Endothelial cell (in vitro differentiated cells): Measurements from ENCODE around the gene PRSS23. TPM values are rescaled to one million over a fixed set of nuclear protein-coding genes. Genes with fewer than 3 reads are reported as not detected.

Experiments used
- DNase-seq: peaks from one replicate; pipeline ENCODE4 v3.0.0; 2021; ENCODE audit warnings: low spot score
- H3K27ac Mint-ChIP-seq: one replicate; pipeline ENCODE4 v1.8.0; 2021; ENCODE audit warnings: mixed read lengths, inconsistent platforms; ENCODE audit not compliant: unreplicated experiment
- H3K27me3 Mint-ChIP-seq: one replicate; pipeline ENCODE4 v1.8.0; 2021; ENCODE audit warnings: mild to moderate bottlenecking, moderate library complexity, mixed read lengths, inconsistent platforms; ENCODE audit not compliant: unreplicated experiment
- H3K36me3 Mint-ChIP-seq: one replicate; pipeline ENCODE4 v1.8.0; 2021; ENCODE audit warnings: mild to moderate bottlenecking, low read depth, mixed read lengths, inconsistent platforms; ENCODE audit not compliant: unreplicated experiment
- H3K4me1 Mint-ChIP-seq: one replicate; pipeline ENCODE4 v1.8.0; 2021; ENCODE audit warnings: mild to moderate bottlenecking, mixed read lengths, inconsistent platforms; ENCODE audit not compliant: unreplicated experiment
- H3K4me3 Mint-ChIP-seq: one replicate; pipeline ENCODE4 v1.8.0; 2021; ENCODE audit warnings: mild to moderate bottlenecking, mixed read lengths, inconsistent platforms; ENCODE audit not compliant: unreplicated experiment
- H3K9me3 Mint-ChIP-seq: one replicate; pipeline ENCODE4 v1.8.0; 2021; ENCODE audit warnings: mixed read lengths, inconsistent platforms; ENCODE audit not compliant: unreplicated experiment
- total RNA-seq: library from RNA; stranded (reverse); fragmentation: NEBNext Ultra II Directional; extraction: Animal tissue kit (Norgen Biotek cat#: 25700); gene quantifications from one replicate; pipeline ENCODE4 v1.2.1, GENCODE V29; 2021; ENCODE audit not compliant: unreplicated experiment
- TF ChIP-seq, protein P1 (sequence below): fragments of 200-600 bp; sonication (generic); IDR thresholded peaks from one replicate; pipeline ENCODE4 v1.5.0; 2021; ENCODE audit warnings: antibody characterized with exemption; ENCODE audit not compliant: unreplicated experiment

Gene PRSS23
- total RNA-seq, 1 donor from 2014 or later: 4.8 TPM

DNA sequence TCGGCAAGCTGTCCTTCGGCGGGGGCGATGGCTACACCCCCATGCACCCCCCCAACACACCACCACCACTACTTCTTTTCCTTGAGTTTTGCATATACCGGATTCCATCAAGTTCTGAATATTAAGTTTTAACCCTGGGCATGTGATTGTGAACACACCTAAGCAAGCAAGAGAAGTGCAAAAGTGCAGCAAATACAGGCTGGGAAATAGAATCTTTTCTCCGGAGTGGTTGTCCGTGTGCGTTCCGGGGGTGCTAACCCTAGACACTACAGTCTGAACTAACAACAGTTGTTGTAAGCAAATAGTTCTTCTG is 574 bp downstream of the PRSS23 start:
- Mint-ChIP-seq H3K36me3 (no peaks in the 10 kb centered on the region), H3K4me1 (peaks cover 18% of the 10 kb centered on the region), H3K9me3 (peaks cover 4% of the 10 kb centered on the region), H3K27ac (no peak overlapping the region), H3K4me3 (peak overlapping the region; percentile 87), H3K27me3 (peaks cover 5% of the 10 kb centered on the region)
- no peak for DNase-seq
- TF ChIP-seq, protein P1, sequence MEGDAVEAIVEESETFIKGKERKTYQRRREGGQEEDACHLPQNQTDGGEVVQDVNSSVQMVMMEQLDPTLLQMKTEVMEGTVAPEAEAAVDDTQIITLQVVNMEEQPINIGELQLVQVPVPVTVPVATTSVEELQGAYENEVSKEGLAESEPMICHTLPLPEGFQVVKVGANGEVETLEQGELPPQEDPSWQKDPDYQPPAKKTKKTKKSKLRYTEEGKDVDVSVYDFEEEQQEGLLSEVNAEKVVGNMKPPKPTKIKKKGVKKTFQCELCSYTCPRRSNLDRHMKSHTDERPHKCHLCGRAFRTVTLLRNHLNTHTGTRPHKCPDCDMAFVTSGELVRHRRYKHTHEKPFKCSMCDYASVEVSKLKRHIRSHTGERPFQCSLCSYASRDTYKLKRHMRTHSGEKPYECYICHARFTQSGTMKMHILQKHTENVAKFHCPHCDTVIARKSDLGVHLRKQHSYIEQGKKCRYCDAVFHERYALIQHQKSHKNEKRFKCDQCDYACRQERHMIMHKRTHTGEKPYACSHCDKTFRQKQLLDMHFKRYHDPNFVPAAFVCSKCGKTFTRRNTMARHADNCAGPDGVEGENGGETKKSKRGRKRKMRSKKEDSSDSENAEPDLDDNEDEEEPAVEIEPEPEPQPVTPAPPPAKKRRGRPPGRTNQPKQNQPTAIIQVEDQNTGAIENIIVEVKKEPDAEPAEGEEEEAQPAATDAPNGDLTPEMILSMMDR: no peak

DNA sequence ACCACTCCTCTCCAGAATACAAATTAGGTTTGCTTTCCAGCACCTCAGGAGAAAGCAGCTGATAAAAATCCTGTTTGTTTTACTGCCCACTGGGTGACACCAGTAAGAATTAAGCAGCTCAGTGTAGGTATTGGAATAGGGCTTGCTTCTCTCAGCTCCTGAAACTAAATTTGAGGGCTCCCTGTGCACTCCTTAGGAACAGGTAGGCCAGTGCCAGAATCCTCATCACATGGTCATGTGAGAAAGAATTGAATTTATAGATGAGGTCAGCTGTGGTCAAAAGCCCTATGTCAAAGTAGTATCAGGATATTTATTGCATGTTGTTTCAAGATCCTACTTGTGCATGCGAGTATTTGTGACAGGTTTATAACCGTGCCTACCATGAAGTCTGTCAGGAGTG is 1.0 kb downstream of the PRSS23 start:
- no peak for DNase-seq
- TF ChIP-seq, protein P1: no peak

DNA sequence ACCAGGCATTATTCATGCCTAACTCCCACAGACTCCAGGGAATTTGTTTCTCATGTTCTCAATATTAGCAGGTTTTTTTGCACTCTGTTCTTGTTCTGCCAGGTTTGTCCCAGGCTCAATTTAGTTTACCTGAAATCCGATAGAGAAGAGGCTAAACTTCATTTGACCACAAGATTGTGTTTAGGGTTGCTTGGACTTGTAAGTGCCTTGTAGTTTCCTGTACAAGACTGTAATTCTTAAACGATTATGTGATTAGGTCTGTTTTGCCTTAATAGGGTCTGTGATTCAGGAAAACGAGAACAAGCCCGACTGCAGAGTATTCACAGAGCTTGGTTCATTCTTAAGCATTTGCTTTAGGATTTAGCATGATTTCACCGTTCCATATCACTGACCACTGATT is 1.8 kb downstream of the PRSS23 start:
- TF ChIP-seq, protein P1: no peak
- Mint-ChIP-seq H3K36me3 (no peaks in the 10 kb centered on the region), H3K9me3 (peaks cover 4% of the 10 kb centered on the region), H3K27me3 (peaks cover 3% of the 10 kb centered on the region), H3K4me3 (no peak overlapping the region), H3K27ac (no peak overlapping the region), H3K4me1 (peaks cover 22% of the 10 kb centered on the region)
- DNase-seq: no peak

More for the DNA sequence above, 1.0 kb downstream of the PRSS23 start:
- Mint-ChIP-seq H3K27ac (no peak overlapping the region), H3K9me3 (peaks cover 4% of the 10 kb centered on the region), H3K4me1 (peaks cover 20% of the 10 kb centered on the region), H3K36me3 (no peaks in the 10 kb centered on the region), H3K4me3 (no peak overlapping the region), H3K27me3 (peaks cover 5% of the 10 kb centered on the region)

DNA sequence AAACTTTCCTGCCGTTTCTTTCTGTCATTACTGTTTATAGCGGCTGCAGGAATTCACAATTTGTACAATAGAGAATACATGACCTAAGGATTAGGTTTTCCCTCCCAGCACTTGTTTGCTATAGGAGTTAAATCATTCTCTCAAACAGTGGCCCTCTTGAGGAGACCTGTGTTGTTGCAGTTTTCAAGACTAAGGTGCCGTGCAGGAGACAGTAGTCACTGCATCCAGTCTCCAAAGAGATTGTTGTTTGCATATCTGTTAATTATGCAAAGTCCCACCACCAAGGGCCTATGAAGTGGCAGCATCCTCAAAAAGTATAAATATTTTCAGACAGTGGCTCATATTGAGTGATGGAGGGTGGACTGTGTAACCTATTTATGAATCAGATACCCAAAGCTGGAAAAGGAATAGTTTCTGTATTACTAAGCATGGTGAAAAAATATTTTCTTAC is 2.3 kb downstream of the PRSS23 start:
- peak; percentile 21 for DNase-seq
- H3K36me3 Mint-ChIP-seq: no peaks in the 10 kb centered on the region
- H3K4me3 Mint-ChIP-seq: no peak overlapping the region
- peaks cover 3% of the 10 kb centered on the region for H3K27me3 Mint-ChIP-seq
- TF ChIP-seq, protein P1: no peak
- H3K27ac Mint-ChIP-seq: no peak overlapping the region
- H3K4me1 Mint-ChIP-seq: peaks cover 25% of the 10 kb centered on the region
- H3K9me3 Mint-ChIP-seq: peaks cover 4% of the 10 kb centered on the region

DNA sequence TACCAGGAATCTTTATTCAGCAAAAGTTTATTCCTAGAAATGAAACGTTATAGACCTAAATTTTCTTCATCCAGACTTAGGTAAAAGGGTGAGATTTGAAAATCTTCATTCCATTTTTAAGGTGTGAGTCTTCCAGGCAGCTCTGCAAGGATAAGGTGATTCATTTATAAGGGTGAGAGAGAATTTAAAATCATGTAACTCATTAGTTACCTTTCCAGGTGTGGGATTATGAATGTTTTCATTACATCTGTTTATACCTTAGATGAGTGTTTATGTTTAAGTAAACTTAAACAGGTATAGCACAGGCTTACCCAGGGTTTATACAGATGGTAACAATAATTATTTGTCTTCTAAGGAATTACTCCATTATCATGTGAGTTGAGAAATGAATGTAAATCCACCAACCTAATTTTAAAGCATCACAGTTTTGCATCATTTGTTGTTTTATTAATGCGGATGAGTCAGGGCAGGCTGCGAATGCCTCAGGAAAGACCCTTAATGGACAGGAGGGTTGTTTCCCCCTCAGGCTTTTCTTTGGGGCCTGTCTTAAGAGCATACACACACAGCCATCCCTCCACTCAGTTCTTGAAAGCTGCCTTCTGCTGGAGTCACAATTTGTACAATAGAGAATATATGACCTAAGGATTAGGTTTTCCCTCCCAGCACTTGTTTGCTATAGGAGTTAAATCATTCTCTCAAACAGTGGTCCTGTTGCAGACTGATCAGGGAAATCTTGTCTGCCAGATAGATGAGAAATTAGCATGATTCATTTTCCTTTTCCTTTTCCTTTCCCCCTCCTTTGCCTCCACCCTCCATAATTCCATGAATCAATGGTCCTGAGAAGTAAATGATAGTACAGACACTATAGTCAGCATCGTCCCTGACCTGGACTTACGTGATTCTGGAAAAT is 3.0 kb downstream of the PRSS23 start:
- DNase-seq: no peak
- peaks cover 25% of the 10 kb centered on the region for H3K4me1 Mint-ChIP-seq
- H3K27me3 Mint-ChIP-seq: peaks cover 4% of the 10 kb centered on the region
- no peaks in the 10 kb centered on the region for H3K36me3 Mint-ChIP-seq
- H3K9me3 Mint-ChIP-seq: peaks cover 4% of the 10 kb centered on the region
- no peak overlapping the region for H3K4me3 Mint-ChIP-seq
- H3K27ac Mint-ChIP-seq: no peak overlapping the region
- TF ChIP-seq, protein P1: no peak
